ENCODE data around the gene KCMF1. TPM values are rescaled to one million over a fixed set of nuclear protein-coding genes. Genes with fewer than 3 reads are reported as not detected.

KCMF1 gene
- total RNA-seq, 2 donors from 2014 or later = 7.9 to 30.4 TPM

GRCh38 chr2:84986018-84986417 lies 15.1 kb downstream of the KCMF1 start:
- Histone ChIP-seq H3K27me3 (no peaks in the 10 kb centered on the region), H3K9me3 (no peaks in the 10 kb centered on the region), H3K36me3 (replicated peaks in 1 of 2; ENCODE audit: insufficient read depth in 1 of 2, low read depth in 2 of 2) (no peaks in the 10 kb centered on the region), H3K4me1 (peaks cover 83% of the 10 kb centered on the region), H3K4me3 (no peak overlapping the region), H3K27ac (no peak overlapping the region)
- WGBS, 2 donors = 90 to 96% methylated on average over 1 of the region's 1 CpG
- TF ChIP-seq CTCF (IDR thresholded peaks at IDR 0.05) (no peak), POLR2A (IDR thresholded peaks at IDR 0.05) (no peak)
- ATAC-seq (no peak), DNase-seq (no peak)
- intact Hi-C loops (cut with DNase I) = no loop called here

GRCh38 chr2:84989422-84989821 lies 18.5 kb downstream of the KCMF1 start:
- no peak overlapping the region for H3K27ac ChIP-seq
- intact Hi-C loops (cut with DNase I) = no loop called here
- H3K4me1 ChIP-seq = peaks cover 79% of the 10 kb centered on the region
- no peaks in the 10 kb centered on the region for H3K27me3 ChIP-seq
- no peaks in the 10 kb centered on the region for H3K9me3 ChIP-seq
- H3K36me3 ChIP-seq (replicated peaks in 1 of 2; ENCODE audit: insufficient read depth in 1 of 2, low read depth in 2 of 2) = no peaks in the 10 kb centered on the region
- no peak for ATAC-seq
- TF ChIP-seq POLR2A (IDR thresholded peaks at IDR 0.05) (no peak), CTCF (IDR thresholded peaks at IDR 0.05) (no peak)
- 90 to 93% methylated on average over 2 of the region's 2 CpGs for WGBS, 2 donors
- DNase-seq = no peak
- H3K4me3 ChIP-seq = no peak overlapping the region

DNA sequence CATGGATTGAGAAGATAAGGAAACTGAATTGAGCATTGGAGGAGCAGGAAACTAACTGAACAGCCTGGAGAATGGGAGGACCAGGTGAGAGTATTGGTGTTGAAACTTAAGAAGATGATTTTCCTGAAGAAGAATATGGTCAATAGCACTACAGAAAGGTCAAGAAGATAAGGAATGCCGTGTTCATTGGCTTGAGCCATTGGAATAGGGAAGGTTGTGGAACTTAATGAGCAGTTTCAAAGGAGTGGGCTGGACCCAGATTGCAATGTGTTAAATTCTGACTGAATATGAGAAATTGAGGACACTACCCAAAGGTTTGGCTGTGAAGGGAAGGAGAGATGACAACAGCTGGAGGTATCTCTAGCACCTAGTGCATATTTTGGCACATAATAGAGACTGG lies 19.0 kb downstream of the KCMF1 start:
- ATAC-seq (no peak), DNase-seq (no peak)
- no peaks in the 10 kb centered on the region for H3K27me3 ChIP-seq
- no peak for TF ChIP-seq CTCF (IDR thresholded peaks at IDR 0.05)
- no peak for TF ChIP-seq POLR2A (IDR thresholded peaks at IDR 0.05)
- H3K4me1 ChIP-seq = peaks cover 79% of the 10 kb centered on the region
- no peaks in the 10 kb centered on the region for H3K36me3 ChIP-seq (replicated peaks in 1 of 2; ENCODE audit: insufficient read depth in 1 of 2, low read depth in 2 of 2)
- intact Hi-C loops (cut with DNase I) = no loop called here
- H3K27ac ChIP-seq = no peak overlapping the region
- H3K4me3 ChIP-seq = no peak overlapping the region
- H3K9me3 ChIP-seq = no peaks in the 10 kb centered on the region
- 30 to 50% methylated on average over 1 of the region's 1 CpG for whole genome bisulfite sequencing, 2 donors

DNA sequence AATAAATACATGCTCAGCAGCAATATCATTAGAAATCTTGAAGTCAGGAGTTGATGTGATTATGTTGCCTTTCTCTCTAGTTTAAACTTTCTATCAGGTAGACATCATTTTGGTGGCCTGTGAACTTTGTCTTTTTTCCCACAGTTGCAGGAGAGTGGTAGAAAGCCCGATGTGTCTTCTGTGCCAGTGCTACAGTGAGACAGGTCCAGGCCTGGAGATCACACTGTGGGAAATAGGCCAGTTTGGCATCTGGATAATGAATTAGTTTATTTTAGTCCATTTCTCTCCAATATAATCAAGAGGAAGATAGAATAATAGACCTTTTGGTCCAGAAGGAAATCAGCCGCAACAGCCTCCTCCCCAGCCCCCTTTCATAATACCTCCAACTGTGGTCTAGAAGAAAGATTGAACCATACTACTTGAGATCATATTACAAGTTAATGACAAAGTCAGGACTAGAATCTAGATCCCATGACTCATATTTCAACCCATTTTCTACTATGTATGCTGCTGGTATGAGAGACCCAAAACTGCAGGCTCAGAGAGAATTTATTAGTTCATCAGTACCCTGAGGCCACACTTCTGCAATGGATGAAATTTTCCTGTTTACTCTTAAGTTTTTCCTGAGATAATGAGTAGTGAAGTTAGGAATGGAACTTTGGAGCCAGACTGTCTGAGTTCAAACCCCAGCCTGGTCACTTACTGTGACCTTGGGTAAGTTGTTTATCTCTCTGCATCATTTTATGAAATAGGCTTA lies 20.6 kb downstream of the KCMF1 start:
- 15 to 18% methylated on average over 2 of the region's 2 CpGs for WGBS, 2 donors
- no peak for DNase-seq
- ATAC-seq = peak; percentile 42
- Histone ChIP-seq H3K4me3 (no peak overlapping the region), H3K27ac (peak overlapping the region in 1 of 4 donors; percentile 19), H3K27me3 (no peaks in the 10 kb centered on the region), H3K4me1 (peaks cover 79% of the 10 kb centered on the region), H3K9me3 (no peaks in the 10 kb centered on the region), H3K36me3 (replicated peaks in 1 of 2; ENCODE audit: insufficient read depth in 1 of 2, low read depth in 2 of 2) (no peaks in the 10 kb centered on the region)
- TF ChIP-seq CTCF (IDR thresholded peaks at IDR 0.05) (no peak), POLR2A (IDR thresholded peaks at IDR 0.05) (no peak)
- intact Hi-C loops (cut with DNase I) = no loop called here

- no peaks in the 10 kb centered on the region for H3K9me3 ChIP-seq
- no peak overlapping the region for H3K4me3 ChIP-seq
- no peaks in the 10 kb centered on the region for H3K36me3 ChIP-seq (replicated peaks in 1 of 2; ENCODE audit: insufficient read depth in 1 of 2, low read depth in 2 of 2)
- peaks cover 65% of the 10 kb centered on the region for H3K4me1 ChIP-seq
- TF ChIP-seq POLR2A (IDR thresholded peaks at IDR 0.05) (no peak), CTCF (IDR thresholded peaks at IDR 0.05) (no peak)
- no peak overlapping the region for H3K27ac ChIP-seq
- DNase-seq (no peak), ATAC-seq (no peak)
- intact Hi-C loops (cut with DNase I) = no loop called here
- 41 to 50% methylated on average over 2 of the region's 2 CpGs for WGBS, 2 donors
- no peaks in the 10 kb centered on the region for H3K27me3 ChIP-seq
Measured at GRCh38 chr2:84995826-84996225, 24.9 kb downstream of the KCMF1 start.
